SK-N-SH (cell line): ENCODE results near the gene CHD5. TPM values are rescaled to one million over a fixed set of nuclear protein-coding genes. Genes with fewer than 3 reads are reported as not detected.

ENCODE experiments used
- CTCF ChIA-PET: fragments of 300-600, 350-600 bp; formaldehyde crosslinking; extraction: SDS; loops from one replicate; lab custom pipeline; 2021; lab: Yijun Ruan, JAX
- POLR2A ChIA-PET: fragments of 350-600 bp; sonication (Branson Sonifier 250); formaldehyde crosslinking; extraction: SDS; loops from one replicate; lab custom pipeline; 2020; ENCODE audit warnings: antibody characterized with exemption, inconsistent platforms; lab: Yijun Ruan, JAX
- DNase-seq: peaks from one replicate; pipeline ENCODE4 v3.0.0; 2012
- H2AFZ ChIP-seq: fragments of 200-600 bp; sonication (generic); 2 replicates; pipeline ENCODE4 v1.8.1; 2016; ENCODE audit warnings: antibody characterized with exemption, mild to moderate bottlenecking, low read depth
- H3F3A ChIP-seq: fragments of 200-600 bp; sonication (generic); replicated peaks from 2 replicates; pipeline ENCODE3; 2016; ENCODE audit warnings: antibody characterized with exemption, mild to moderate bottlenecking; ENCODE audit not compliant: insufficient read depth
- H3K27ac ChIP-seq, 2 experiments: fragments of 200-500 bp in 1 of 2; fragments of 200-600 bp in 1 of 2; sonication (Bioruptor generic) in 1 of 2; sonication (generic), shearing (Covaris generic) in 1 of 2; 2 replicates each; pipeline versions ENCODE4 v1.5.1 to v1.6.1; 2014 to 2016; ENCODE audit warnings: low read depth in 2 of 2, inconsistent platforms in 1 of 2, low read length in 1 of 2, mild to moderate bottlenecking in 1 of 2, mixed read lengths in 1 of 2
- H3K27me3 ChIP-seq: fragments of 200-600 bp; sonication (generic), shearing (Covaris generic); 2 replicates; pipeline ENCODE4 v1.6.1; 2016; ENCODE audit warnings: mixed run types; ENCODE audit not compliant: insufficient read depth
- H3K36me3 ChIP-seq, 2 experiments: fragments of 200-500 bp in 1 of 2; fragments of 200-600 bp in 1 of 2; sonication (Bioruptor generic) in 1 of 2; sonication (generic) in 1 of 2; replicated peaks in 1 of 2; 2 replicates each; pipeline versions ENCODE3 to v1.5.1; 2014 to 2016; ENCODE audit warnings: low read length in 1 of 2, mild to moderate bottlenecking in 1 of 2; ENCODE audit not compliant: insufficient read depth in 2 of 2, control insufficient read depth in 1 of 2
- H3K4me1 ChIP-seq, 2 experiments: fragments of 200-500 bp in 1 of 2; fragments of 200-600 bp in 1 of 2; sonication (Bioruptor generic) in 1 of 2; sonication (generic), shearing (Covaris generic) in 1 of 2; 2 replicates each; pipeline versions ENCODE4 v1.5.1 to v1.6.1; 2014 to 2016; ENCODE audit warnings: low read depth in 1 of 2, low read length in 1 of 2, mixed run types in 1 of 2; ENCODE audit not compliant: insufficient read depth in 2 of 2, control insufficient read depth in 1 of 2
- H3K4me2 ChIP-seq: fragments of 200-600 bp; sonication (generic), shearing (Covaris generic); 2 replicates; pipeline ENCODE4 v1.6.1; 2017; ENCODE audit warnings: mixed run types
- H3K4me3 ChIP-seq, 2 experiments: fragments of 200-500 bp in 1 of 2; fragments of 200-600 bp in 1 of 2; sonication (Bioruptor generic) in 1 of 2; sonication (generic), shearing (Covaris generic) in 1 of 2; 2 replicates each; pipeline versions ENCODE4 v1.5.1 to v1.8.1; 2014 to 2016; ENCODE audit warnings: low read depth in 2 of 2, inconsistent platforms in 1 of 2, low read length in 1 of 2, mild to moderate bottlenecking in 1 of 2, mixed read lengths in 1 of 2, moderate library complexity in 1 of 2
- H3K79me2 ChIP-seq: fragments of 200-600 bp; sonication (generic); 2 replicates; pipeline ENCODE4 v1.8.1; 2017; ENCODE audit warnings: mild to moderate bottlenecking; ENCODE audit not compliant: insufficient read depth
- H3K9ac ChIP-seq: fragments of 200-600 bp; sonication (generic); 2 replicates; pipeline ENCODE4 v1.6.1; 2017; ENCODE audit warnings: mixed run types
- H3K9me2 ChIP-seq: fragments of 200-600 bp; sonication (generic); 2 replicates; pipeline ENCODE4 v1.6.1; 2017; ENCODE audit warnings: mixed run types
- H3K9me3 ChIP-seq: fragments of 200-600 bp; sonication (generic); 2 replicates; pipeline ENCODE4 v1.6.1; 2017; ENCODE audit warnings: mixed run types, mild to moderate bottlenecking, moderate library complexity
- H4K20me1 ChIP-seq: fragments of 200-600 bp; sonication (generic); 2 replicates; pipeline ENCODE4 v1.6.1; 2017; ENCODE audit warnings: mild to moderate bottlenecking, mixed run types; ENCODE audit not compliant: insufficient read depth
- CHD2 ChIP-seq: fragments of 150-350 bp; IDR thresholded peaks from 2 replicates; pipeline ENCODE4 v1.6.1; 2018; ENCODE audit warnings: low read length; ENCODE audit not compliant: partially characterized antibody
- ELF1 ChIP-seq: IDR thresholded peaks from 2 replicates; pipeline ENCODE4 v1.4.0; 2012
- EP300 ChIP-seq, 2 experiments: IDR thresholded peaks; 2 replicates each; pipeline versions ENCODE4 v1.4.0 to v1.6.1; 2012; ENCODE audit warnings: borderline replicate concordance in 1 of 2, low read depth in 1 of 2, low read length in 1 of 2
- FOSL2 ChIP-seq: IDR thresholded peaks from 2 replicates; pipeline ENCODE4 v1.4.0; 2012; ENCODE audit warnings: low read depth, mild to moderate bottlenecking, moderate library complexity, borderline replicate concordance
- GABPA ChIP-seq: IDR thresholded peaks from 2 replicates; pipeline ENCODE4 v1.4.0; 2012; ENCODE audit warnings: low read depth, mild to moderate bottlenecking
- MEF2A ChIP-seq: IDR thresholded peaks from 2 replicates; pipeline ENCODE4 v1.4.0; 2012; ENCODE audit warnings: low read depth, borderline replicate concordance
- NFIC ChIP-seq: IDR thresholded peaks from 2 replicates; pipeline ENCODE4 v1.4.0; 2012; ENCODE audit warnings: borderline replicate concordance
- NRF1 ChIP-seq: IDR thresholded peaks from 2 replicates; pipeline ENCODE4 v1.6.1; 2012; ENCODE audit warnings: low read depth, mild to moderate bottlenecking, low read length
- POLR2AphosphoS5 ChIP-seq: IDR thresholded peaks from 2 replicates; pipeline ENCODE4 v1.6.1; 2012; ENCODE audit warnings: low read depth, low read length
- RAD21 ChIP-seq: IDR thresholded peaks from 2 replicates; pipeline ENCODE4 v1.6.1; 2012; ENCODE audit warnings: mild to moderate bottlenecking, low read length
- RXRA ChIP-seq: IDR thresholded peaks from 2 replicates; pipeline ENCODE4 v1.4.0; 2012; ENCODE audit warnings: low read depth, mild to moderate bottlenecking, borderline replicate concordance
- SIN3A ChIP-seq: IDR thresholded peaks from 2 replicates; pipeline ENCODE4 v1.6.1; 2012; ENCODE audit warnings: low read depth, mild to moderate bottlenecking, low read length, moderate library complexity, borderline replicate concordance
- TEAD4 ChIP-seq: IDR thresholded peaks from 2 replicates; pipeline ENCODE4 v1.4.0; 2012; ENCODE audit warnings: mild to moderate bottlenecking, borderline replicate concordance; ENCODE audit not compliant: insufficient read depth
- YY1 ChIP-seq: IDR thresholded peaks from 2 replicates; pipeline ENCODE4 v1.4.0; 2012; ENCODE audit warnings: low read depth, mild to moderate bottlenecking
- WGBS: methylation state at CpG from one replicate; pipeline ENCODE4 v1.1.6; 2017; ENCODE audit warnings: low lambda C conversion rate; 5-methylcytosine and 5-hydroxymethylcytosine counted together
- polyA plus RNA-seq, 3 experiments: library from polyadenylated mRNA; depleted of rRNA; stranded (reverse); fragments of >200 nt; gene quantifications; 2 replicates each; pipeline ENCODE4 v1.2.3, GENCODE V29; 2012
- TF ChIP-seq, protein P1 (sequence below): IDR thresholded peaks from 2 replicates; pipeline ENCODE4 v1.4.0; 2012; ENCODE audit warnings: low read depth
- TF ChIP-seq, protein P2 (sequence below): fragments of 200-600 bp; sonication (generic); IDR thresholded peaks from 2 replicates; pipeline ENCODE4 v1.6.1; 2017; ENCODE audit warnings: antibody characterized with exemption, mild to moderate bottlenecking, moderate library complexity
- TF ChIP-seq, protein P3 (sequence below): fragments of 150-350 bp; IDR thresholded peaks from 2 replicates; pipeline ENCODE4 v1.6.1; 2017; ENCODE audit warnings: antibody characterized with exemption, low read length, low read depth, borderline replicate concordance
- TF ChIP-seq, protein P4 (sequence below): IDR thresholded peaks from 2 replicates; pipeline ENCODE4 v1.6.1; 2012; ENCODE audit warnings: mild to moderate bottlenecking, low read depth, low read length, moderate library complexity

CHD5 gene
- polyA plus RNA-seq, 1 of the 3 experiments (the other 2 are of a cell fraction), result 0.26 TPM

DNA sequence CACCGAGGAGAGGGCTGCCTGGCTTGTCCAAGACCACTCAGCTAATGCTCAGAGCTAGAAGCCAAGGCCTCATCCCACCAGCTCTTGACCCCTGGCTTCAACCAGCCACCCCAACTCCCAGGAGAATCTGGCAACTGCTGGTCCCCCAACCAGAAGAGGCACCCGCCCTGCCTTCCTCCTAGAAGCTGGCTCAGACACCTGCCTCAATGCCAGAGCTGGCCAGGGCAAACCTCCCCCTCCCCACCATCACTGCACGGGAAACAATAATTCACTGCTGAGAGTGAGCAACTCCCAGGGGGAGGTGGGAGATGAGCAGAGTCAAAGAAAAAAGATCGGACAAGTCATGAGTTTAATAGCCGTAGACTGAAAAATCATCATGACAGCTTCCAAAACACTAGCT, 3.3 kb downstream of the CHD5 start:
- no peaks in the 10 kb centered on the region for H4K20me1 ChIP-seq
- TF ChIP-seq YY1, result no peak
- no peak for TF ChIP-seq TEAD4
- TF ChIP-seq, protein P1, sequence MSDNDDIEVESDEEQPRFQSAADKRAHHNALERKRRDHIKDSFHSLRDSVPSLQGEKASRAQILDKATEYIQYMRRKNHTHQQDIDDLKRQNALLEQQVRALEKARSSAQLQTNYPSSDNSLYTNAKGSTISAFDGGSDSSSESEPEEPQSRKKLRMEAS, result no peak
- TF ChIP-seq, protein P2, sequence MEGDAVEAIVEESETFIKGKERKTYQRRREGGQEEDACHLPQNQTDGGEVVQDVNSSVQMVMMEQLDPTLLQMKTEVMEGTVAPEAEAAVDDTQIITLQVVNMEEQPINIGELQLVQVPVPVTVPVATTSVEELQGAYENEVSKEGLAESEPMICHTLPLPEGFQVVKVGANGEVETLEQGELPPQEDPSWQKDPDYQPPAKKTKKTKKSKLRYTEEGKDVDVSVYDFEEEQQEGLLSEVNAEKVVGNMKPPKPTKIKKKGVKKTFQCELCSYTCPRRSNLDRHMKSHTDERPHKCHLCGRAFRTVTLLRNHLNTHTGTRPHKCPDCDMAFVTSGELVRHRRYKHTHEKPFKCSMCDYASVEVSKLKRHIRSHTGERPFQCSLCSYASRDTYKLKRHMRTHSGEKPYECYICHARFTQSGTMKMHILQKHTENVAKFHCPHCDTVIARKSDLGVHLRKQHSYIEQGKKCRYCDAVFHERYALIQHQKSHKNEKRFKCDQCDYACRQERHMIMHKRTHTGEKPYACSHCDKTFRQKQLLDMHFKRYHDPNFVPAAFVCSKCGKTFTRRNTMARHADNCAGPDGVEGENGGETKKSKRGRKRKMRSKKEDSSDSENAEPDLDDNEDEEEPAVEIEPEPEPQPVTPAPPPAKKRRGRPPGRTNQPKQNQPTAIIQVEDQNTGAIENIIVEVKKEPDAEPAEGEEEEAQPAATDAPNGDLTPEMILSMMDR, result no peak
- TF ChIP-seq NFIC, result no peak
- no peak for TF ChIP-seq RAD21
- TF ChIP-seq SIN3A, result no peak
- no peak for TF ChIP-seq FOSL2
- TF ChIP-seq, protein P3, sequence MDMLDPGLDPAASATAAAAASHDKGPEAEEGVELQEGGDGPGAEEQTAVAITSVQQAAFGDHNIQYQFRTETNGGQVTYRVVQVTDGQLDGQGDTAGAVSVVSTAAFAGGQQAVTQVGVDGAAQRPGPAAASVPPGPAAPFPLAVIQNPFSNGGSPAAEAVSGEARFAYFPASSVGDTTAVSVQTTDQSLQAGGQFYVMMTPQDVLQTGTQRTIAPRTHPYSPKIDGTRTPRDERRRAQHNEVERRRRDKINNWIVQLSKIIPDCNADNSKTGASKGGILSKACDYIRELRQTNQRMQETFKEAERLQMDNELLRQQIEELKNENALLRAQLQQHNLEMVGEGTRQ, result no peak
- no peak for TF ChIP-seq NRF1
- no peak for TF ChIP-seq CHD2
- TF ChIP-seq POLR2AphosphoS5, result no peak
- no peak for TF ChIP-seq EP300 (IDR thresholded peaks at IDR 0.05; ENCODE audit: borderline replicate concordance in 1 of 2, low read depth in 1 of 2, low read length in 1 of 2)
- no peak for TF ChIP-seq RXRA
- TF ChIP-seq, protein P4, sequence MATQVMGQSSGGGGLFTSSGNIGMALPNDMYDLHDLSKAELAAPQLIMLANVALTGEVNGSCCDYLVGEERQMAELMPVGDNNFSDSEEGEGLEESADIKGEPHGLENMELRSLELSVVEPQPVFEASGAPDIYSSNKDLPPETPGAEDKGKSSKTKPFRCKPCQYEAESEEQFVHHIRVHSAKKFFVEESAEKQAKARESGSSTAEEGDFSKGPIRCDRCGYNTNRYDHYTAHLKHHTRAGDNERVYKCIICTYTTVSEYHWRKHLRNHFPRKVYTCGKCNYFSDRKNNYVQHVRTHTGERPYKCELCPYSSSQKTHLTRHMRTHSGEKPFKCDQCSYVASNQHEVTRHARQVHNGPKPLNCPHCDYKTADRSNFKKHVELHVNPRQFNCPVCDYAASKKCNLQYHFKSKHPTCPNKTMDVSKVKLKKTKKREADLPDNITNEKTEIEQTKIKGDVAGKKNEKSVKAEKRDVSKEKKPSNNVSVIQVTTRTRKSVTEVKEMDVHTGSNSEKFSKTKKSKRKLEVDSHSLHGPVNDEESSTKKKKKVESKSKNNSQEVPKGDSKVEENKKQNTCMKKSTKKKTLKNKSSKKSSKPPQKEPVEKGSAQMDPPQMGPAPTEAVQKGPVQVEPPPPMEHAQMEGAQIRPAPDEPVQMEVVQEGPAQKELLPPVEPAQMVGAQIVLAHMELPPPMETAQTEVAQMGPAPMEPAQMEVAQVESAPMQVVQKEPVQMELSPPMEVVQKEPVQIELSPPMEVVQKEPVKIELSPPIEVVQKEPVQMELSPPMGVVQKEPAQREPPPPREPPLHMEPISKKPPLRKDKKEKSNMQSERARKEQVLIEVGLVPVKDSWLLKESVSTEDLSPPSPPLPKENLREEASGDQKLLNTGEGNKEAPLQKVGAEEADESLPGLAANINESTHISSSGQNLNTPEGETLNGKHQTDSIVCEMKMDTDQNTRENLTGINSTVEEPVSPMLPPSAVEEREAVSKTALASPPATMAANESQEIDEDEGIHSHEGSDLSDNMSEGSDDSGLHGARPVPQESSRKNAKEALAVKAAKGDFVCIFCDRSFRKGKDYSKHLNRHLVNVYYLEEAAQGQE, result no peak
- TF ChIP-seq MEF2A, result no peak
- no peak for TF ChIP-seq GABPA
- no peak for TF ChIP-seq ELF1
- CTCF ChIA-PET, result interaction anchor here (0.9 to 2.1 kb wide), 8 partner anchors 9 to 247 kb away, joined by 3 to 9 read pairs (median 6); no protein-coding TSS in a partner anchor
- no peak for DNase-seq
- H3K27ac ChIP-seq, result no peak overlapping the region
- no peaks in the 10 kb centered on the region for H3K36me3 ChIP-seq
- no peaks in the 10 kb centered on the region for H3K9me3 ChIP-seq
- H3K4me3 ChIP-seq, result no peak overlapping the region
- no peak overlapping the region for H3K9ac ChIP-seq
- POLR2A ChIA-PET, result no interaction called here
- H3K27me3 ChIP-seq, result peaks cover 8% of the 10 kb centered on the region; the same call in 1 of the 2 replicates
- H3K9me2 ChIP-seq, result no peaks in the 10 kb centered on the region
- WGBS, result 67% methylated on average over 4 of the region's 5 CpGs
- no peaks in the 10 kb centered on the region for H3F3A ChIP-seq
- H2AFZ ChIP-seq, result no peak overlapping the region
- H3K79me2 ChIP-seq, result no peaks in the 10 kb centered on the region
- peaks cover 0 to 8% of the 10 kb centered on the region in 2 experiments; a peak in 1 of 4 replicates for H3K4me1 ChIP-seq
- H3K4me2 ChIP-seq, result no peak overlapping the region
